Activated CD8-positive, alpha-beta memory T cell treated with anti-CD3 and anti-CD28 coated beads, Interleukin-2, amount 50 U/mL, for 1 hour (primary cell): Measurements from ENCODE around the gene ACTN1.
"Not testable (repeated sequence)": the region's sequence is repeated elsewhere in the genome, so short reads cannot be mapped to it uniquely, and the experiment has no call there.

Source experiments
- DNase-seq: peaks from one replicate; pipeline ENCODE4 v3.0.0-alpha.2; 2020; ENCODE audit errors: extremely low read depth

ACTN1 gene

DNA sequence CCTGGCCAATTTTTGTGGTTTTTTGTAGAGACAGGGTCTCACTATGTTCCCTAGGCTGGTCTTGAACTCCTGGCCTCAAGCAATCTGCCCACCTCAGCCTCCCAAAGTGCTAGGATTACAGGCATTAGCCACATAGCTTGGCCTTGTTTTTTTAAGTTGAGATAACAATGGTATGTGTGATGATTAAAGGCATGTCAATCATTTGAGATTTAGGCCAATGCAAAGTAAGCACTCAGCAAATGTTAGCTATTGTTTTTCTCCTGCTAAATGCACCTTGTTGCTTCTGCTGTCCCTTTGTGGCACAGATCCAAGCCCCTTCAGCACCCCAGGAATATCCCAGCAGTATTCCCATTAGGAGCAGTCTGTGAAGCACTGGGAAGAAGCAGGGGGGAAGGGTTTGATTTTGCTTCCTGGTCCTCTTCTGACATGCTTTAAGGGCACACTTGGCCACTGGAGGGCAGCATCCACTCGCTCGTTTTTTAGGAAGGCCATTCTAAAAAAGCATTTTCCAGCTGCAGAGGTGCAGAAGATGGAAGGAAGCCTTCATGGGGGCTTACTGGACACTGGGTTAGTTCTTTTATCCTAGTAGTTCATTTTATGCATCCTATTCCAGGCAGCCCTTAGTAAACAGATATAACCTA lies 116.0 kb downstream of the ACTN1 start:
- no peak for DNase-seq

DNA sequence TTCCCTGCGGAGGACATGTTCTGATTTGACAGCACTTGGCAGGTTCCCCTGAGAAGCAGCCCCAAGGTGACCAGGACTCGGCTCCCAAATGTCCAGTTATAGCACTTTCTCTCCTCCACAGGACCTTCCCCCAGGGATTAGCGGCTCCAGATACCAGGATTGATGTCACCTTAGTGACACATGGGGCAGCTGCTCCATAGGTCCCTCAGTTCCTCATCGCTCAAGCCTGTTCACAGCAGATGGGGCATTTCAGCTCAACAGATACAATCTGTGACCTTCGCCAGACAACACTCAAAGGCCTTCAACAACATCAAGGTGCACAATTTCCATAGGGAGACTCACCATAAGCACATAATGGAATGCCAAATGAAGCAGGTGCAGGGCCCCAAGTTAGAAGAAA lies 118.3 kb downstream of the ACTN1 start:
- no peak for DNase-seq

DNA sequence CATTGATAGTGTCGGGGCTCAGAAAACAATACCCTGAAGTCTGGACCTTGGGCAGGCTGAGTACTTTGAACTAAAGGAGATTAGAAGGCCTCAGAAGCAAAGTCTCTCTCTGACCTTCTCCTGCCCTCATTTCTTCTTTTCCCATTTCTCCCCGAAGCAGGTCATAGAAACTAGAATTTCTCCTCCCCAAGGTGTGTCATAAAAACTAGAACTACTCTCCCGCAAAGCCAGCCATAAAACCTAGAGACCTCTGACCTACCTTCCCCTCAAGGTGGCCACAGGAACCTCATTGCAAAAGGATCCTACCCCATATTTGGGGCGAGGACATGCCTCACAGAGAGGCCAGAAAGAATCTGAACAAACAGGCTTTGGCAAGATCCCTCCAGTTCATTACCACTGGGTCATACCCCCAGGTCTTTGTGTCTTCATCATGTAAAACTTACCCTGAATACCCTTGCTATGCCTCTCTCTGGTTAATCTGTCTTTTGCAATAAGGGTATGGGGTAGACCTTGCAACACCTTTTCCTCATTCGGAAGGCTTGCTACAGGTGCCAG lies 121.5 kb downstream of the ACTN1 start:
- DNase-seq = no peak

DNA sequence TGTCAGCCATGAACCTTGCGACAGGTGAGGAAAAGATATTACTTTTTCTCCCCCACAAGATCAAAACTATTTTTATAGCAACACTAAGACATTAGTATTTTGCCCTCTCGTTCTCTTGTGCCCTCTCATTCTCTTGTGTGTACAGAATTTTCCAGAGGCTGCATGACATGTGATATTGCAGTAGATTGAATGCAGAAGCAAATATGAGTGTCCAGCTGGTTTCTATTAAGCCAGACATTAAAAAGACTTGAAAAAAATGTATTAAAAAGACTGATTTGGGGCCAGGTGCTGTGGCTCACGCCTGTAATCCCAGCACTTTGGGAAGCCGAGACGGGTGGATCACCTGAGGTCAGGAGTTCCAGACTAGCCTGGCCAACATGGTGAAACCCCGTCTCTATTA lies 122.5 kb downstream of the ACTN1 start:
- DNase-seq = no peak

DNA sequence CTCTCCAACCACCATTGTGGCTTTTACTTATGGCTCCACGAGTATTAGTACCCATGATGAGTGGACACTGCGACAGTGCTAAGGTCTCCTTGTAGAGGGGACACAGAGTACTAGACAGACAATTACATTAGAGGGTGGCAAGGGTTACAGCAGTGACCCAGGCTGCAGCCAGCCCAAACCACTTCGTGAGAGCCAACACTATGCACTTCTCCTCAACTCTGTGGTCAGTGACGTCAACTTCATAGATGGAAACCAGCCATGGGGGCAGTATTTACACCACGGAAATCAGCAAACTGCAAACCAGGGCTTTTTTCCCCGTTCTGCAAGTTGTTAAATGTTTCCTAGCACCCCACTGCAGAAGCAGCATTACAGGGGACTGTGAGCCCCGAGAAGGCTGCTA lies 124.7 kb downstream of the ACTN1 start:
- no peak for DNase-seq

DNA sequence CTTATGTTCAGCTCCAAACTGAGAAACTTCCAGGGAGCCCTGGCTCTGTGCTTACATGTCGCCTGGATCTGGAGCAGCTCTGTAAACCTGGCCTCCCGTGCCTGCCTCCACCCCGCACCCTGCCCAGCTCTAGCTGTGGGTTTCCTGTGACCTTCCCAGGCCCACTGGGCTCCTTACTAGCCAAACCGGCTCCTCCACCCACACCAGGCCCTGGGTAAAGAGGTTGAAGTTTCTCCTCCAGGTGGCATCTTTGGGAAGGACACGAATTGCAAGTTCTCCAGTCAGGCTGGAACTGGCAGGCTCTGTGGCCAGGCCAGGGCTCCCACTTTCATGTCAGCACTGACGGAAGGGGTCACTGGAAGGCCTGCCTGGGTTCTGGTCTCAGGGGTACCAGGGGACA lies 125.4 kb downstream of the ACTN1 start:
- DNase-seq = no peak

DNA sequence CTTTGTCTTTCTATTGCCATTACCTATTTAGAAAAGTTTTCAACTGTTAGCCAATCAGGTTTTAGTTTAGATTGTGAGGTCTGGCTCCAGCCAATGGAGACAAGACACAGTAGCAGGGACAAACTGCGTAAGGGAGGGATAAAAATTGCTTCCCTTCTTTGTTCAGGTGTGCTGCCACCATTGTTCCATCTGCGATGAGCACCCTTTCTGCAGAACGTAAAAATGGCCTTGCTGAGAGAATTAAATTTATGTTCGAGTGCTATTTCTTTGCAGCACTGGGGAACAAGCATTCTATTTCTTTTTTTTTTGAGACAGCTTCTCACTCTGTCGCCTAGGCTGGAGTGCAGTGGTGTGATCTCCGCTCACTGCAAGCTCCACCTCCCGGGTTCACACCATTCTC lies 126.6 kb downstream of the ACTN1 start:
- not testable (repeated sequence) for DNase-seq

DNA sequence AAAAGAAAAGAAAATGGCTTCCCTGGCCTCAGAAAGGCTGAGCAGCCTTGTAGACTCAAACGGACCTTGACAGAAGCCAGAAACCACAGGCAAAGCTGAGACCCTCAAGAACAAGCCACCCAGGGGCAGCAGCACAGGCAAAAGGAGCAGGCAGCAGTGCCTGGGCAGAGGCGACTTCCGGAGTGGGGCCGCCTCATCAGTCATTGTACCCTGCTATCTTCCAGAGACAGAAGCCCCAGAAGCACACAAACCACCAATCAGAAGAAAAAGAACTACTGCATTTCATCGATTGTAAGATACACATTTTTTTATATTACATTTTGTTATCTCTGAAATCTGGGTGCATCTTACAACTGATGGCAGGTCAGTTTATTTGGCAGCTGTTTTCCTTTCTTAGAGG lies 128.0 kb downstream of the ACTN1 start:
- DNase-seq = no peak

DNA sequence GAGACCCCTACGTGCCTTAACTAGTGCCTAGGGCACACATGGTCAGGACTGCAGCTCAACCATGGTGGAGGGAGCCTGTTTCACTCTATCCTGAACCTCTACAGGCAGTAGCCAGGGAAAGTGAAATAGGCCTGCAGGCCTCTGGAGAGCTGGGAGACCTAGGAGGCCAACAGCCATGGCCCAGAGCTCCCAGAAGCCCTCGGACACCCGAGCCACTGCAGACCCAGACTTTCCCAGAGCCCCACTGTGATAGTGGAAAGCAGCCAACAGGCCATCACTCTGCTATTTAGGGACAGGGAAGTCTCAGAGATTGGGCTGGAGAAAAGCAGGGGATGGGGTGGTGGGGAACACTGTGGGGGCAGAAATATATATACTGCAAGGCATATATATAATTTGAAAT lies 129.7 kb downstream of the ACTN1 start:
- no peak for DNase-seq

DNA sequence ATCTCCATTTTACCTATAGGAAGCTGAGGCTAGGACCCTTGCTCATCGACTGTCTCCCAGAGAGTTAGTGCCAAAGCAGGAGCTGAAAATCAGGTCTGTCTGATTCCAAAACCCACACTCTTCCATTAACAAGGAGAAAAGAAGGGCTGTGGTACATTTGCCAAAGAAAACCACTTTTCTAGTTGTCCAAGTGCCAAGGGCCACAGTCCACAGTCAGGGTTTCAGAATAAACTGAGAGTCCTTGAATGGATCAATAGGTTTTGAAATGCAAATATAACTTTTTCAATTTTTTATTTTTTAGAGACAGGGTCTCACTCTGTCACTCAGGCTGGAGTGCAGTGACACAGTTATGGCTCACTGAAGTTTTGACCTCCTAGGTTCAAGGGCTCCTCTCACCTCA lies 130.8 kb downstream of the ACTN1 start:
- no peak for DNase-seq

DNA sequence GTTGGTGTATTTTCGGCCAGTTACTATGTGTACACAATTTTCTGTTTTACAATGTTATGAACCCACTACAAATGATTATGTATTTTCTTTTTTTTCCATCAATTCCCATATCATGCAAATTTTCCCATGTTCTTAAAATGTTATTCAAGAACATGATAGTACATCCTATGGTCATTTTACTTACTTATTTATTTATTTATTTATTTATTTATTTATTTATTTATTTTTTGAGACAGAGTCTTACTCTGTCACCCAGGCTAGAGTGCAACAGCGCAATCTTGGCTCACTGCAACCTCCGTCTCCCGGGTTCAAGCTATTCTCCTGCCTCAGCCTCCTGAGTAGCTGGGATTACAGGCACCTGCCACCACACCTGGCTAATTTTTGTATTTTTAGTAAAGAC lies 131.5 kb downstream of the ACTN1 start:
- DNase-seq = not testable (repeated sequence)

DNA sequence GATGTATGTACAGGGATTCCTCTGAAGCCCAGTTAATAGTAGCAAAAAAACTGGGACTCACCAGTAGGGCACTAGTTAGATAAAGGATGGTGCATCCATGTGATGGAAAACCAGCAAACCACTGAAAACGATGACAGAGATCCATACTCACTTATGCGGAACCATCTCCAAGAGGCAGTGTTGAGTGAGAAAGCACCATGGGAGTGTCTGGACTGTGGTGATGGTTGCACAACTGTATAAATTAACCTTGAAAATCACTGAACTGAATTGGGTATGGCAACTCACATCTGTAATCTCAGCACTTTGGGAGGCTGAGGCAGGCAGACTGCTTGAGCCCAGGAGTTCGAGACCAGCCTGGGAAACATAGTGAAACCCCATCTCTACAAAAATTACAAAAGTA lies 132.6 kb downstream of the ACTN1 start:
- no peak for DNase-seq

DNA sequence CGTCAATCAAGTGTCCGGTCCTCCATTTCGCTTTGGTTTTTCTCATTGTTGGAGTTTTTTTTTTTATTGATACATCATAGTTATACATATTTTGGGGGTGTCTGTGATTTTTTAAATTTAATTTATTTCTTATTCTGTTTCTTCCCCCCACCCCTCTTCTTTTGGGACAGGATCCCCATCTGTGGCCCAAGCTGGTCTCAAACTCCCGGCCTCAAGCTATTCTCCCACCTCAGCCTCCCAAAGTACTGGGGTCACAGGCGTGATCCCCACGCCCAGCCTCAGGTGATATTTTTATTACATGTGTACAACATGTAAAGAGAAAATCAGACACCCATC lies 134.9 kb downstream of the ACTN1 start:
- no peak for DNase-seq

DNA sequence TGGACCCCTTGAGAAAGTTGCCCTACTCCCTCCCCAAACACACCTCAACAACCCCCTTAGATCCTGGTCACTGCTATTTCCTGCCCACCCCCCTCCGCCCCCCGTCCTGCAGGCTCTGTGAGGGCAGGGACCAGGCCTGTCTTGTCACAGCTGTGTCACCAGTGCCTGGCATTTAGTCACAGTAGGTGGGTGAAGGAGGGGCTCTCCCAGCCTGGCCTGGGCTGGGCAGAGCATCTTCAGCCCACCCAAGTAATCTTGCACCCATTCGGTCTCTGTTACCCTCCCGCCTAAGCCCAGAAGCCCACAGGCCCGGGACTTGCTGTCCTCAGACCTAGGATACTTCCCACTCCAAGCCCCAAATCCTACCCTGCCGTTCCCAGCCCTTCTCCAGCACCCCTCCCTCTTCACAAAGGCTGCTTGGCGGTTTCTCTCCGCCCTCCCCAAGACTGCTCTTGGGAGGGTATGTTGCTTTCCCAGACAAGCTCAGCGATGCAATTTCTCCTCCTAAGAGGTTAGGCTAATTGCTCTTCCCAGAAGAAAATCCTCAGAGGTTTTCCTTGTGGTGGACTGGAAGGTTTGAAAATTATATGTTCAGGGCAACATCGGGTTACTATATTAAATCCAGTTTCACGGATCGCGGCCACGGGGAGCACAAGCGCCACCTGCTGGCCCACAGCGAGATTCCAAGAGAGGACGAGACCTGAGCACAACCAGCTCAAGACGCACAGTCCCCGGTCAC lies 135.5 kb downstream of the ACTN1 start:
- peak; percentile 23 for DNase-seq

DNA sequence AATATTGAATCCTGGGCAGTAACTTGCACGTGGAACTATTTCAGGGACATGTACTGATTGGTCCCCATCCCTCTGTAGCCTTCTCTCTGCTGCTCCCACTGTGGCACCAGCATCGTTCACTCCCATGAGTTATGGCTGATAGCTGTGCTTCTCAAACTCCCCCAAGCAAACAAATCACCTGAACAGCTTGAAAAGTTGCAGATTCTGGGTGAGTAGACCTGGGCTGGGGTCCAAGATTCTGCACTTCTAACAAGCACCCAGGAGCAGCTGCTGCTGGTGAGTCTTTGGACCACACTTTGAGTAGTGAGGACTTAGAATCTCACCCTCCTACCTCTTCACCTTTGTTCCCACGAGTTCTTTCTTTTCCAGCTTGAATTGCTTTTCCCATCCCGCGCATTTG lies 136.8 kb downstream of the ACTN1 start:
- DNase-seq = no peak

DNA sequence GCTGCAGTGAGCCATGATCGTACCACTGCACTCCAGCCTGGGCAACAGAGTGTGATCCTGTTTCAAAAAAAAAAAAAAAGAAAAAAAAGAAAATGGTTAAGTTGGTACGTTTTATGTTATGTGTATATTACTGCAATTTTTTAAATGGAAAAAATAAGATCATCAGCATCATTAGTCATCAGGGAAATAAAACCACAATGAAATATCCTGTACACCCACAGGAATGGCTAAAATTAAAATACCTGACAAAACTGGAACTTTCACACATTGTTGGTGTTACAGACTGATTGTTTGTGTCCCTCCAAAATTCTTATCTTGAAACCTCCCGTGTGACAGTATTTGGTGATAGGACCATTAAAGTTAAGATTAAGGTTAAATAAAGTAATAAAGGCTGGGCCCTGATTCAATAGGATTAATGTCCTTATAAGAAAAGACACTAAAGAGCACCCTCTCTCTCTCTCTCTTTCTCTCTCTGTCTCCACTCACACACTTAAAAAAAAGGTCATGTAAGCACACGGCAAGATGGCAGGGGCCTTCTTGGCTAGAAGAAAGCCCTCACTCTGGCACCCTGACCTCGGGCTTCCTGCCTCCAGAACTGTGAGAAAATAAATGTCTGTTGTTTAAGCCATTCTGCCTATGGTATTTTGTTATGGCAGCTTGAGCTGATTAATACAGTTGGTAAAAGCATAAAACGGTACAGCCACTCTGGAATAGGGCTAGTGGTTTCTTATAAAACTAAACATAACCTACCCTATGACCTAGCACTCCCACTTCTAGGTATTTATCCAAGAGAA lies 137.9 kb downstream of the ACTN1 start:
- DNase-seq = no peak

DNA sequence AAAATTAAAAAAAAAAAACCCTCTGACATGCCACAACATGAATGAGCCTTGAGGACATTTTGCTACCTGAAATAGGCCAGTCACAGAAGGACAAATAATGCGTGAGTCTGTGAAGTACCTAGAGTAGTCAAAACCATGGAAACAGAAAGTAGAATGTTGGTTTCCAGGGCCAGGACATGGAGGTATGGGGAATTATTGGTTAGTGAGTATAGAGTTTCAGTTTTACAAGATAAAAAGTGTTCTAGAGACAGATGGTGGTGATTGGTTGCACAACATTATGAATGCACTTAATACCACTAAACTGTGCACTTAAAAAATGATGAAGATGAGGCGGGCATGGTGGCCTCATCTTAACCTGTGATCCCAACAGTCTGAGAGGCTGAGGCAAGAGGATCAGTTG lies 138.6 kb downstream of the ACTN1 start:
- DNase-seq = no peak

DNA sequence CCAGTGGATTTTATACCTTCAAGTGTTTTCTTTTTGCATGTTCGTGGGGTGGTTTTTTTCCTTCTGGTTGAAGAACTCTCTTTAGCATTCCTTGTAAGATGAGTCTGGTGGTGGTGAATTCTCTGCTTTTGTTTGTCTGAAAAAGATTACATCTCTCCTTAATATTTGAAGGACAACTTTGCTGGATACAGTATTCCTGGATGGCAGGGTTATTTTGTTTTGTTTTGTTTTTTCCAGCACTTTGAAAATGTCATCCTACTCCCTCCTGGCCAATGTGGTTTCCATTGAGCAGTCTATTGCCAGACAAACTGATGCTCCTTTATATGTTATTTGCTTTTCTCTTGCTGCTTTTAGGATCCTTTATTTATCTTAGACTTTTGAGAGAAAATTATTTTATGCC lies 143.0 kb downstream of the ACTN1 start:
- no peak for DNase-seq

DNA sequence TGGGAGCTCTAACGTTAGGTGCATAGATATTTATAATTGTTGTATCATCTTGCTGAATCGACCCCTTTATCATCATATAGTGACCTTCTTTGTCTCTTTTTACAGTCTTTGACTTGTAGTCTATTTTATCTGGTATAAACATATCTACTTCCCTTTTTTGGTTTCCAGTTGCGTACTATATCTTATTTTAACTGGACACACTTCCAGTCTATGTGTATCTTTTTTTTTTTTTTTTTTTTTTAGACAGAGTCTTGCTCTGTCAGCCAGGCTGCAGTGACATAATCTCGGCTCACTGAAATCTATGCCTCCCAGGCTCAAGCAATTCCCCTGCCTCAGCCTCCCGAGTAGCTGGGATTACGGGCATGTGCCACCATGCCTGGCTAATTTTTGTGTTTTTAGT lies 144.3 kb downstream of the ACTN1 start:
- DNase-seq = no peak

DNA sequence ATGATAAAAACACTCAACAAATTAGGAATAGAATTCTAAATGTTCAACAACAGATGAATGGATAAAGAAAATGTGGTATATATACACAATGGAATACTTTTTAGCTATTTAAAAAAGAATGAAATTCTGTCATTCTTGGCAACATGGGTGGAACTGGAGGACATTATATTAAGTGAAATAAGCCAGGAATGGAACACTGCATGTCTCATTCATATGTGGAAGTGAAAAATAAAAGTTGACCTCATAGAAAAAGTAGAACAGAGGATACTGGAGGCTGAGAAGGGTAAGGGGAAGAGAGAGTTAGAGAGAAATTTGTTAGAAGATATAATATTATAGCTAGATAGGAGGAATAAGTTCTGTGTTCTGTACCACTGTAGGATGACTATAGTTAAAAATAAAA lies 150.4 kb downstream of the ACTN1 start:
- no peak for DNase-seq

DNA sequence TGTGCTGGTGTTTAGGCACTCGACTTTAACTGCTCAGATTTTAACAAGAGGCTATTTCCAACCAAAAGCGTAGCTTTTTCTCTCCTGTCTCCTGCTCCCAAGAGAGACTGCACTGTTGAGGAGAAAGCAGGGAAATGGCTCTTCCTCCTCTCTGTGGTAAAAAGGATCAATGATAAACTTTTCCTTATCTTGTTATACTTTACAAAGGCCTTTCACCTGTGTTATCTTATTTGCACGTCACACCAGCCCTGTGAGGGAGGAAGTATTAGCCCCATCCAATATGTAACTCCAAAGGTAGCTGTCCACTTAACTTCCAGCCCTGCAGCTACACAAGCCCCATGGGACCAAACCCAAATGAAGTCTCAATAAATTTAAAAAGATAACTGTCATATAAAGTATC lies 153.4 kb downstream of the ACTN1 start:
- DNase-seq = no peak

DNA sequence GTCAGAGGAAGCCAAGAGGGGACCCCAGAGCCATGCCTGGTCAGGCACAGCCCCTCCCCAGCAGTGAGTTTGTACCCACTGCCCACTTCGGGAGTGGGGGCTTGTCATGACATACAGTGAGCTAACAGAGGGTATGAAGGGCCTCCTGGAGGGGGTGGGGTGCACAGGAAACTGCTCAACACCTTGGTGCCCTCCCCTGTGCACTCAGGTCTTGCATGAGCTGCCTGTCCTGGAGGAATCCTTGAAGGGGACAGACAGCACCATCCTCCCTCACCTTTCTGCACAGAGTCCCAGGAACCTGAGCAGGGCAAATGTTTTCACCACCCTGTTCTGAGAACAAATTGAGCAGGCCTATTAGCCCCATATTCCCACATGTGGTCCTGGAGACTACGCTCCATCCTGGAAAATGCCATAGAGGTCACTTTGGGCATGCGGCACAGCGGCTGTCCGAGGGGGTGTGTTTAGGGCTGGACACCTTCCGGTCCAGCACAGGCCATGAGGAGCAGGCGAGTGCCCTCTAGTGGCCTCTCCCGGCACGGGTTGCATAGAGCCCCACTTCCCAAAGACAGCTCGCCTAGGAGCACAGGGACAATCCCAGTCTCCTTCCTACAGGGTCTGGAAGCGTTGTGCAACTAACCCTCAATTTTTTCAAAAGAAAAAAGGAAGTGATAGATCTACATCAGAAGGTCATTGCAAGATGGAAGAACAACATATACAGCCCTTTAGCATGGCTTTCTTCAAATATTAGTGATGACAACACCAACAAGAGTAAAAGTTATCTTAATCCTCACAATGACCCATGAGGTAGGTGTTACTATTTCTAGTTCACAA lies 154.4 kb downstream of the ACTN1 start:
- no peak for DNase-seq
